Melanocyte of skin (primary cell): Measurements from ENCODE around the gene ENO1. TPM values are rescaled to one million over a fixed set of nuclear protein-coding genes. Genes with fewer than 3 reads are reported as not detected.

Experiments
- small RNA-seq, 2 donors: library from RNA; depleted of rRNA; stranded (forward); fragments of <200 nt; gene quantifications; one replicate each; pipeline ENCODE3, GENCODE V24; 2012
- total RNA-seq, 2 donors: library from RNA; depleted of rRNA; stranded (reverse); fragments of >200 nt; gene quantifications; 2 replicates each; pipeline ENCODE4 v1.2.3, GENCODE V29; 2012

ENO1 gene
- total RNA-seq = 1,000 to 10,000 TPM in 1 of 2 donors, 100 to 1,000 TPM in 1; 828 to 1,749 TPM

DNA sequence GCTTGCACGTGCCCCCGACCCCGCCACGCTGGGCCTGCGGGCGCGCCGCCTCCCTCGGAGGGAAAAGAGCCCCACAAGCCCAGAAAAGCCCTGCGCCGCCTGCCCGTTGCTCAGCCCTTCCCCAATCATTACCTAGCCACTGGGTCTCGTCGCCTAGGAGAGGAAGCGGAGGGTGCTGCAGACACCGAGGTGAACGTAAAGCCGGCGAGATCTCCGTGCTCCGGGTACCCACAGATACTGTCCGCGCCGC lies at the start of gene ENO1:
Gene ENO1, minus strand, starts transcription at position 239 of the 250 bp plus-strand sequence. CDS start 3,778 bp downstream, outside the sequence.

DNA sequence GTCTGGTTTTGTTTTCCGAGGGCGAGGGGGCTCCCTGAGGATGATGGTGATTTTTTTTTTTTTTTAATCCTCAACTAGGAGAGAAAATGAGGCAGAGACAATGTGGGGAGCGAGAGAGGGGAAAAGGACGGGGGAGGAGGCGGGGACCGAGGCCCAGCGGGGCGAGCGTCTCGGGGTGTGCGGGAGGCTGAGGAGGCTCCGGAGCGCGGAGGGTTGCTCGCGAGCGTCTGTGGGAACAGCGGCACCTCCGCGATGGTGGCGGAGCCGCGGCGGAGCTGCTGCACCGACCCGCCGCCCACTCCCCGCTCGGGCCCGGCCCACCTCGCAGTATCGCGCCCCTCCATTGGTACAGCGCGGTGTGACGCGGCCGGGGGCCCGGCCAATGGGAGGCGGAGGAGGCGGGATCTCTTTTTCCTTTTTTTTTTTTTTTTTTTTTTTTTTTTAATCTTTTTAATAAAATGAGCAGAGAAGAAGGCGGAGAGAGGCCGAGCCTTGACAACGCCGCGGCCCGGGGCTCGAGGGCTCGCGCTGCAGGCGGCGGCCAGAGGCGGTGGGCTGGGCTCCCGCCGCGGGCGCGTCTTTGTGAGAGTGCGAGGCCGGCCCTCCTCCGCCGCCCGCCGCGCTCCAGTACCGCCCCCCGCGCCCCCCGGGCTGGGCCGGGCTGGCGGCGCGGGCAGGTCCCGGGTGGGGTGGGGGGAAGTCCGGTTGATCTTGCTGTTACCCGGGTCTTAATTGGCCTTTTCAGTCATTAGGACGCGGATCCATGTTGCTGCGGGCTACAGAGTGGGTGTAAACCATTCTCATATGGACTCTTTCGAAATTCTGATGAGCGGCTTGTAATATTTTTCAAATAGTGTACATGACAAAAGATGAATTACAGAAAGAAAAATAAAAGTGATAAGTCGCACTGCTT lies 60.8 kb downstream of the ENO1 start, which contains the start of gene RERE:
Gene RERE, minus strand, starts transcription at position 229 of the 913 bp plus-strand sequence.

Small RNAs within 50 kb of the gene (small RNA-seq; reads per million reads assigned to genes)
- gene AL139415.2 = 0 to 0.04 reads per million in 2 donors
- 0 reads per million in 2 donors for gene MIR6728
- 0 reads per million in 2 donors for gene RNU6-304P

Other genes starting within 250 kb of the ENO1 start
- gene RERE, start 61.0 kb downstream of the ENO1 start, total RNA-seq = 10 to 100 TPM; 23.0 to 35.8 TPM
- gene CA6, start 67.2 kb upstream of the ENO1 start, total RNA-seq = not detected
- gene SLC2A7, start 147.7 kb upstream of the ENO1 start, total RNA-seq = not detected
- gene SLC2A5, start 190.9 kb upstream of the ENO1 start, total RNA-seq = under 1 TPM in 1 of 2 donors, not detected in 1; under 0.01 TPM